ENCODE results near the gene BUB1B.

Gene BUB1B

DNA sequence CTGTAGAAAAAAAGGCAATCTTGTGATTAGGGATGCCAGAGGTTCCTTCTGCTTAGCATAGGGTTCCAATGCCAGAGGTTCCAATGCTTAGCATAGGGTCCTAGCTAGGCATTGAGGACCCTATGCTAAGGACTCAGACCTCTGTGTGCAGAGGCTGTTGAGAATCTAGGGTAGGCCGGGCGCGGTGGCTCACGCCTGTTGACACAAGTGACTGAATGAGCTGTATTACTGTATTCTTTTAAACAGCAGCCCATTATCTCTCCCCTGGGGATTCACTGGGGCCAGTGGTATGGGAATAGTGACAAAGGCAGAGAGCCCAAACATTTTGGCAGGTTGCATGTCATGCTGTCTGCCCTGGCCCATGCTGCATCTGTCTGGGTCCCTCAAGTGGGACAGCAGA lies 94.2 kb downstream of the BUB1B start:
- no peak for DNase-seq (ENCODE audit: low spot score)

DNA sequence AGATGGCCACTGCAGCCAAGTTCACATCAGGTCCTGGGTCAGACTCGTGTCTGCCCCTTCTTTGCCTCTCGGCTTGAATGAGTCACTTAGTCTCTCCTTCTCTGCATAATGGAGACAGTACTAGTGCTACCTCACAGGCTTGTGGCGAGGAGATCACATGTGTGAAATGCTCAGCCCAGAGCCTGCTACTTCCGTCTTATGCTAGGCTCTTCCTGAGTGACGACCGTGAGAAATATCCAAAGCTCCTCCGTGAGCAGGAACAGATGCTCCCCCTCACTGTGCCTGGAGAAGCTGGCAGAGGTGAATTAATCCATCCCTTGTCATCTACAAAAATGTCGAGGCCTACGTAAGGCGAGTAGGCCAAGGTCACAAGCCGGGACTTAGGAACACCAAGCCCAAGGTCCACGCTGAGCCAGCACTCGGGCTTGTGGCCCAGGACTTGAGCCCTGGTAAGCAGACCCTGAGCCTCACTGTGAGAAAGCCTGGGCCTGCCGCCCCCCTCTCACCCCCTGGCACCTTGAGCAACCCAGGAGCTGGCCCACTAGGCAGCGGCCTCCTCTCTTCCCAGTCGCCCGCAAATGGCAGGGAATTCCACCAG lies 95.9 kb downstream of the BUB1B start:
- no peak for DNase-seq (ENCODE audit: low spot score)

DNA sequence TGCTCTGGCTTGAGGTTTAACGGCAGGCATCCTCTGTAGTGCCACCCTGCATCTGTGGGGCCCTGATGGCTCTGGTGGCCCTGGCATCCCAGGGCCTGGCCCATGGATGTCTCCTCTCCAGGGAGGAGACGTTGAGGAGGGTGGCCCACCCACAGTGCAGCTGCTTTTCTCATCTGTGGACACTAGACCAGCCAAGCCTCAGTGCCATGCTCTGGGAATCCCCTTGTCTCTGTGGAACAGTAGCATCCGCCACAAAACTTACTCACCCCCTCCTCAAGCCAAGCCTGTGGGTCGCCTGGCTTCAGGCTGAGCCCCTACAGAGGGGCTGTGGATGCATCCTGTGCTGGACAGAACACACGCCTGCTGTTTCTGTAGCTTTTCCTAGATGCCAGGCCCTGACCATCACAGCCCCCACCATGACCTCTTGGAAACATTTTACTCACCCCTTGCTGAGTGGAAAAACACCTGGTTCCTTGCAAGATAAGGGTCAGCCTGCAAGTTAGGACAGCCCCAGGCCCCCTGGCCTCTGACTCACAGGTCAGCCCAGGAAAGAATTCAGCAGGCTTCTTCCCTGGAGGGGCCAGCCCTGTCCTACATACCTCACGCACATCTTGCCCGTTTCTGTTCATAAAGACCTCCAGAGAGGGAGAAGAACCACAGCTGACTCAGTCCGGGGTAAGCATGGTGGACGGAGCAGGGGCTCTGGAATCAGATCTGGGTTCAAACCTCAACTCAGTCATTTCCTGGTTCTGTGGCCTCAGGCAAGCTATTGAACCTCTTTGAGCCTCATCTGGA lies 97.0 kb downstream of the BUB1B start:
- DNase-seq (ENCODE audit: low spot score) = no peak

DNA sequence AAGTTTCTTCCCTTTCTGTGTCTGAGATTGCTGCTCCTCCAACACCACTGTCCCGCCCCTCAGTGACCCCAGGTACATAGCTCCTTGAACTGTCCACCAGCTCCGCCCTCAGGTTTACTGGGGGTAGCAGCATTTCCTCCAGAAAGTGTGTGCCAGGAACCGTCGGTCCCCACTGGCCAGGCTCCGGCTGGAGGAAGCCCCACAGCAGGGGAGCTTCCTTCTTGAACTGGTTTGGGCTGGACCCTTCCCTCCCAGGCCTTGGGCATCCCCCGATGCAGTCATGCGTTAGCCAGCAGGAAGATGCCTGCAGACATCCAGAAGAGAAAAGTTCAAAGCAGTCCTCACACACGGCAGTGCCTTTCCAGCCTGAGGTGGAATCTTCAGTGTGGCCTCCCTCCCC lies 97.7 kb downstream of the BUB1B start:
- no peak for DNase-seq (ENCODE audit: low spot score)

DNA sequence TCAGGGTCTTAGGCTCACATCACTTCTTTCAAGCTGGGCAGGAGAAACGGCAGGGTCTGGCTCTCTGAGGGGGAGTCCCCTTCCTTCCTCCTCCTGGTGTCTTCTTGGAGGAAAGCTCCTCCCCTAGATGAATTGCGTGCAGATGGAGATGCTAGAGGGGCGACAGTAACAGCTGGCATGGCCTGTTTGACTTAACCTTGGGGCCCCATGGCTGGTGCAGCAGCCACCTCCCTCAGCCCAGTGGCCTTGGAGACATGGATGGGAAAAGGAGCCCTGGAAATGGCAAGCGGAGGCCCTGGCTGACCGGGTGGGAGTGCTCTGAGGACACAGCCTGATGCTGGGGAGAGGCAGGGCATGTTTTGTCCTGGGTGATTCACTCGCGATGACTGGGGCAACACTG lies 98.2 kb downstream of the BUB1B start:
- DNase-seq (ENCODE audit: low spot score) = no peak

DNA sequence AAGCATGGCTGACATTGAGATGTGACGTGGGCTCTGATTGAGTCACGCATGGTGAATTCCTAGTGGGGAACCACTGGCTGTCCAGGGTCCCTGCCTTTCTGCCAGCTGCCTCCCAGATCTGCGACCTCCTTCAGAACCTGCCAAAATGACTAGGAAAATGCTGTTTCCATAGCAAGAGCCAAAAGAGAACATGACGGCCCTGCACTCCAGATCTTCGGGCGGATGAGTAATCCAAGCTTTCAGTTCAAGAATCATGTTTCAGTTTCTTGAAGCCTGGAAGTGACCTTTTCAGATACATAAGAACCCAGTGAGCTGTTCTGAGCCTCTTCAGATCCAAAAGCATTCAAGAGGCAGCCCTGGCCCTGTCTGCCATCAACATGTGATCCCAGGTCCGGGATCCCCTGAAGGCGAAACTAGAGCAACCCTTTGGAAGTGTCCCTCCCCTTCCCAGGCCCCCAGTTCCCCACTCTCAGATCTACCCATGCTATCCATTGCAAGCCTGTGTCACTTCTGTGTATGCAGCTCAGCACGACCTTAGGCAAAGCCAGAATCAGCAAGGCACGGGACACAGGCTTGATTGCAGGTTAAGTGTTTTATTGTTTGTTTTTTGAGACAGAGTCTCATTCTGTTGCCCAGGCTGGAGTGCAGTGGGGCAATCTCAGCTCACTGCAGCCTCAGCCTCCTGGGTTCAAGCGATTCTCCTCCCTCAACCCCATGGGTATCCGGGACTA lies 102.3 kb downstream of the BUB1B start:
- DNase-seq (ENCODE audit: low spot score) = no peak

DNA sequence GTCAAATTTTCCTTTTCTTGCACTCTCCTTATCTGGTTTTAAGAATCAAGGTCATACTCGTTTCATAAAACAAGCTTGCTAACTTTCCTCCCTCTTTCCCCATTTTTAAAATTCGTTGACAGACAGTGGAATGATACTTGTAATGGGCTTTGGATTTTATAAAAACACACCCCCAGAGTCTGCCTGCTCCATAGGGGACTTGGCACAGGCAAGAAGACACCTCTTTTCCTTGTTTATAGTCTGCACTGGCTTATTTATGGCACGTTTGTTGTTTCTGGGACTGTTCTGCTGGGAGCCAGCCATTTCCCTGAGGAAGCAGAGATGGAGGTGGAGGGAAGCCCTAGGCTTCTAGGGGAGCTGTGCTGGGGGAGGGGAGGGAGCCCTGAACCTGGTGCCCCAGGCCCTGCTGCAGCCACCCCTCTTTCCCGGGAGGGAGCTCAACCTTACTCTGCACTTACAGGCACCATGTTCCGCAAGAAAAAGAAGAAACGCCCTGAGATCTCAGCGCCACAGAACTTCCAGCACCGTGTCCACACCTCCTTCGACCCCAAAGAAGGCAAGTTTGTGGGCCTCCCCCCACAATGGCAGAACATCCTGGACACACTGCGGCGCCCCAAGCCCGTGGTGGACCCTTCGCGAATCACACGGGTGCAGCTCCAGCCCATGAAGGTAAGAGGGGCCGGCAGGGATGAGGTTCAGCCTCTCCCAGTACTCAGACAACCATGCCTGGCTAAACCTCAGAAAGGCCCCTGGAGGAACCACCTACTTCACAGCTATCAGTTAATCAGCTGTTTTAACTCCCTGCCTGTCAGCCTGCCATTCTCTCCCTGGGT lies 103.7 kb downstream of the BUB1B start:
- DNase-seq (ENCODE audit: low spot score) = no peak

DNA sequence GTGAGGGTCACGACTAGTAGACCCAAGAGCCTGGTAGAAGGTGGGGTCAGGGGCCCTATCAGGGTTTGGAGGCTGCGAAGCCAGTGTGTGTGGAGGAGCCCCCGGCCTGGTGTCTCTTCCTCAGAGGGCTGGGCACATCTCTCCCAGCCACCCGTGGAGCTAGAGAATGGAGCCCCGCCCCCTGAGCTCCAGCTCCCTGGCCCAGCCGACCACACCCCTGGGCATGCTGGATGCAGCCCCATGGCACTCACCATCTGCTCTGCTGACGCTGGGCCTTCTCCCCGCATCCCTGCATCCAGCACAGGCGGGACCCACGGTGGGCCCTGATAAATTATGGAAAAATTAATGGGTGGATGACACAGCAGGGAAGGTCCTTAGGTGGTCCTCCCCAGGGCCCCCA lies 104.5 kb downstream of the BUB1B start:
- DNase-seq (ENCODE audit: low spot score) = no peak

DNA sequence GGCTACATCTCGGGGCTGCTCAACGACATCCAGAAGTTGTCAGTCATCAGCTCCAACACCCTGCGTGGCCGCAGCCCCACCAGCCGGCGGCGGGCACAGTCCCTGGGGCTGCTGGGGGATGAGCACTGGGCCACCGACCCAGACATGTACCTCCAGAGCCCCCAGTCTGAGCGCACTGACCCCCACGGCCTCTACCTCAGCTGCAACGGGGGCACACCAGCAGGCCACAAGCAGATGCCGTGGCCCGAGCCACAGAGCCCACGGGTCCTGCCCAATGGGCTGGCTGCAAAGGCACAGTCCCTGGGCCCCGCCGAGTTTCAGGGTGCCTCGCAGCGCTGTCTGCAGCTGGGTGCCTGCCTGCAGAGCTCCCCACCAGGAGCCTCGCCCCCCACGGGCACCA lies 105.0 kb downstream of the BUB1B start:
- no peak for DNase-seq (ENCODE audit: low spot score)

DNA sequence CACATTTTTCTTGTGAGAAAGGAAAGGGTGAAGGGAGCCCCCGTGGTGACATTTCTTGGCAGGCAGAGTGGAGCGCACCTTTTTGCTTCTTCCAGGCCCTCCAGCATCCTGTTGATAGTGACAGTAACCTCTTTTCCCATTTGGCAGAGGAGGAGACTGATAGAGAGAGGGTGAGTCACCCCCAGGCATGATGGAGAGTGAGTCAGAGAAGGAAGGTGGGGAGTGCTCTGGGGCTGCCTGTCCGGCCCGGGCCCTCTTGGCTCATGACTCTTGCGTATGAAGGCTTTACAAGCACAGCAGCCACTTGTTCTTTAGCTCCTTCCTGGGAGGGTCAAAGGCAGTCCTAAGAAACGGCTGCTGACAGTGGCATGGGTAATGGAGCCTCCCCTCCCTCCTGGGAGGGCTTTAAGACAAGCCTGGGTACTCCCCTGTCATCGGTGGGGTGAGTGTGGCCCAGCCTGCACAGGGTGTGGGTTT lies 106.0 kb downstream of the BUB1B start:
- no peak for DNase-seq (ENCODE audit: low spot score)

DNA sequence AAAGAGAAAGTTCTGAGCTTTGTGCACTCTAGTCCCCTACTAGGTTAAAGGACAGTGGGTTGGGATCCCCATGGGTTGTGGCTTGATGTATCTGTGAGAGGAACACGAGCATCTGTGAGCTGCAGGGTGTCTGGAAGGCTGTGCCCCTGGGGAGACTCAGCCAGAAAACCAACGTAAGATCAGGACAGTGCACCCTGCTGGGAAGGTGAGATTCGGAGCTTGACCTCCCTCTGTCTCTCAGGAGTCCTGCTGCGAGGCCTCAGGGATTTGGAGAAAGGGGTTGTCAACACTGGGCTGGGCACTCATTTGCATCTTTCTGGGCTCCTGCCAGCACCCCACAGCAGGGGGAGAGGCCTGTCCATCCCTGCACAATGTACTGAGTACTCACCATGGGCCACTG lies 106.8 kb downstream of the BUB1B start:
- DNase-seq (ENCODE audit: low spot score) = no peak

DNA sequence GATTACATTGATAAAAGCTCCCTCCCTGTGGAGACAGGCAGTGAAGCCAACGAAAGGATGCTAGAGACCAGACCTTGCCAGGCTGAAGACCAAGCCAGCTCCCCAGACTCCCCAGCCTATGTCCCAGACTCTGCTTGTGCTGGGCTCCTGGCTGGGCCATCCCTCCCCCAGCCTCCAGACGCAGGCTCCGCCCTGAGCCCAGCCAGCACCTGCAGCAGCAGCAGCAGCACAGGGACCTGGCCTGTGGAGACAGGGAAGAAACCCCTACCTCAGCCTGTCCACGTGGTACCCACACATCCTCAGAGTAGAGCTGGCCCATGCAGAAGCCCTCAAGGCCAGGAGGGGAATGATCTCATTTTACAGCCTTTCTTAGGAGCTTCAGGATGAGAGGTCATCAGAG lies 108.7 kb downstream of the BUB1B start:
- DNase-seq (ENCODE audit: low spot score) = no peak

DNA sequence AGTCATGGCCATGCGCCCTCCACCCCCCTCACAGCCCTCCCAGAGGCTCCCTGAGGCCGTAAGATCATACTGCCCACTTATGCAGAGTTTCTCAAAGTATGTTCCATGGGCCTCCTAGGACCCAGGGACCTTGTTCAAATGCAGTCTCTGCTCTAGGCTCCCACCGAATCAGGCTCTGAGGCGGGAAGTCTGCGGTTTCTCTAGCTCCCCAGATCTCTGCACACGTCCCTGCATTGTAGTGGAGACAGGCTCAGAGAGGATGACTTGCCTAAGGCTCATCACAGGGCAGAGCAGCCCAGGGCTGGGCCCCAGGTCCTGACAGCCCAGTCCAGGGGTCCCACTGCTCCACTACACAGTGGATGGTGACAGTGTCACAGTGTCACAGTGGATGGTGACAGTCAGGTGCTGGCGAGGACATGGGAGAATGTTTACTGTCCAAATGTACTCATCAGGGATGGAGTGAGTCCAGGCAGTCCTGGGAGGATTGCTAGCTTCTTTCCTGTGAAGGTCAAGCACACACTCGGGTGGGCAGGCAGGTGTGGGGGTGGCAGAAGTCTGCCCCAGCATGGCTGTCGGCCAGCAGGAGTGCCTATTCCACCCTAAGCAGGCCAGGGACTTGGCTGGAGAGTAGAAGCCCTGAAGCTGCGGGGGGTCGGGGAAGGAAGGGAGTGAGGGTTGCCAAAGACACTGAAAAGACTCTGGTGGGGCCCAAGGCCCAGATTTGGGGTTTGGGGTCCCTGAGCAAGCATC lies 109.6 kb downstream of the BUB1B start:
- no peak for DNase-seq (ENCODE audit: low spot score)

Data from HuH-7.5 (cell line).